Ecto neural progenitor cell (in vitro differentiated cells): ENCODE data around the gene KRTAP5-11.
"Not testable (repeated sequence)": the region's sequence is repeated elsewhere in the genome, so short reads cannot be mapped to it uniquely, and the experiment has no call there.

Experiments used
- DNase-seq: peaks from one replicate; pipeline ENCODE4 v3.0.0-alpha.2; 2018; ENCODE audit warnings: low spot score

Gene KRTAP5-11

GRCh38 chr11:71580057-71581003 is 2.3 kb downstream of the KRTAP5-11 start:
- peak; percentile 65 for DNase-seq

GRCh38 chr11:71579513-71579912 is 3.2 kb downstream of the KRTAP5-11 start:
- not testable (repeated sequence) for DNase-seq

- DNase-seq: no peak
Observed at GRCh38 chr11:71577469-71578004, 5.1 kb downstream of the KRTAP5-11 start.

GRCh38 chr11:71576688-71577465 is 5.8 kb downstream of the KRTAP5-11 start:
- DNase-seq: not testable (repeated sequence)

- no peak for DNase-seq
Observed at GRCh38 chr11:71575723-71576424, 6.8 kb downstream of the KRTAP5-11 start.

GRCh38 chr11:71574418-71574817 is 8.3 kb downstream of the KRTAP5-11 start:
- DNase-seq: no peak

- DNase-seq: no peak
Observed at GRCh38 chr11:71572811-71573210, 9.9 kb downstream of the KRTAP5-11 start.

GRCh38 chr11:71571101-71571850 is 11.4 kb downstream of the KRTAP5-11 start:
- DNase-seq: not testable (repeated sequence)

GRCh38 chr11:71568704-71569349 is 13.8 kb downstream of the KRTAP5-11 start:
- DNase-seq: no peak

GRCh38 chr11:71567633-71568032 is 15.0 kb downstream of the KRTAP5-11 start:
- DNase-seq: not testable (repeated sequence)

GRCh38 chr11:71566626-71567599 is 15.8 kb downstream of the KRTAP5-11 start:
- not testable (repeated sequence) for DNase-seq

- no peak for DNase-seq
Observed at GRCh38 chr11:71566081-71566620, 16.5 kb downstream of the KRTAP5-11 start.

- DNase-seq: no peak
Observed at GRCh38 chr11:71565263-71565662, 17.4 kb downstream of the KRTAP5-11 start, which contains the start of gene KRTAP5-10. KRTAP5-10 (plus strand) TSS chr11:71565563; CDS start chr11:71565588, 25 bp downstream.

- no peak for DNase-seq
Observed at GRCh38 chr11:71564430-71564829, 18.2 kb downstream of the KRTAP5-11 start.

- no peak for DNase-seq
Observed at GRCh38 chr11:71563406-71563805, 19.3 kb downstream of the KRTAP5-11 start.

GRCh38 chr11:71562120-71562519 is 20.6 kb downstream of the KRTAP5-11 start:
- DNase-seq: no peak

GRCh38 chr11:71558996-71559395 is 23.7 kb downstream of the KRTAP5-11 start:
- no peak for DNase-seq

GRCh38 chr11:71557257-71557656 is 25.4 kb downstream of the KRTAP5-11 start:
- DNase-seq: no peak

GRCh38 chr11:71556018-71556417 is 26.7 kb downstream of the KRTAP5-11 start:
- DNase-seq: no peak
